K562 (cell line): ENCODE results near the gene SYT7. TPM values are rescaled to one million over a fixed set of nuclear protein-coding genes. Genes with fewer than 3 reads are reported as not detected.

Source experiments
- CBX2 ChIP-seq: fragments of 200-600 bp; sonication (generic); IDR thresholded peaks from one replicate; pipeline ENCODE4 v1.6.1; 2012; ENCODE audit warnings: mild to moderate bottlenecking, low read length, inconsistent platforms; ENCODE audit not compliant: insufficient read depth, poor library complexity, severe bottlenecking
- CEBPZ ChIP-seq: fragments of 150-350 bp; IDR thresholded peaks from 2 replicates; pipeline ENCODE4 v1.6.1; 2014; ENCODE audit warnings: low read depth, mild to moderate bottlenecking, low read length, borderline replicate concordance
- CTCF ChIP-seq, 3 experiments: IDR thresholded peaks in 2 of 3; conservative IDR thresholded peaks in 1 of 3; 2 replicates each; pipeline ENCODE4 v1.5.1; 2011 to 2012; ENCODE audit warnings: low read length in 3 of 3, mild to moderate bottlenecking in 3 of 3, control low read depth in 2 of 3, improper control_type of control experiment in 1 of 3, inconsistent platforms in 1 of 3, low read depth in 1 of 3, mixed read lengths in 1 of 3, moderate library complexity in 1 of 3; ENCODE audit not compliant: insufficient read depth in 2 of 3
- GABPA ChIP-seq: fragments of 200-800 bp; sonication (Bioruptor generic); conservative IDR thresholded peaks from 2 replicates; pipeline ENCODE4 v1.6.1; 2016; ENCODE audit warnings: low read depth, missing genetic modification characterization, missing compliant biosample characterization
- GTF2F1 ChIP-seq: IDR thresholded peaks from 2 replicates; pipeline ENCODE4 v1.6.1; 2011; ENCODE audit warnings: low read depth, low read length, improper control_type of control experiment
- PBX2 ChIP-seq, 2 experiments: IDR thresholded peaks in 1 of 2; conservative IDR thresholded peaks in 1 of 2; 2 replicates each; pipeline ENCODE4 v1.6.1; 2016; ENCODE audit warnings: low read depth in 2 of 2, mild to moderate bottlenecking in 1 of 2, missing compliant biosample characterization in 1 of 2, missing genetic modification characterization in 1 of 2, moderate library complexity in 1 of 2
- PRMT5 ChIP-seq: sonication (generic); formaldehyde crosslinking; IDR thresholded peaks from 2 replicates; pipeline ENCODE4 v1.5.0; 2020; ENCODE audit warnings: missing genetic modification reagents
- PTTG1 ChIP-seq: fragments of 450-650 bp; IDR thresholded peaks from 2 replicates; pipeline ENCODE4 v1.6.1; 2016; ENCODE audit warnings: low read depth, mild to moderate bottlenecking, missing genetic modification characterization, missing compliant biosample characterization
- ZNF511 ChIP-seq: sonication (generic); formaldehyde crosslinking; IDR thresholded peaks from 2 replicates; pipeline ENCODE4 v1.8.0; 2022; ENCODE audit warnings: mild to moderate bottlenecking, missing genetic modification reagents
- ZNF586 ChIP-seq: fragments of 450-650 bp; formaldehyde crosslinking; conservative IDR thresholded peaks from 2 replicates; pipeline ENCODE4 v1.4.0; 2020; ENCODE audit warnings: mild to moderate bottlenecking, moderate library complexity
- ZNF609 ChIP-seq: sonication (generic); formaldehyde crosslinking; IDR thresholded peaks from 2 replicates; pipeline ENCODE4 v1.8.1; 2023; ENCODE audit warnings: missing genetic modification reagents, mild to moderate bottlenecking, borderline replicate concordance
- polyA plus RNA-seq, 8 experiments: library from polyadenylated mRNA; depleted of rRNA in 4 of 8; stranded (reverse) in 5 of 8; unstranded in 3 of 8; fragments of >200 nt; fragmentation: Nextera tagmentation in 2 of 8; fragmentation: Illumina TruSeq in 1 of 8; extraction: Ambion mirVana in 2 of 8; extraction: Trizol in 1 of 8; gene quantifications; 2 replicates each; pipeline versions ENCODE4 v1.2.1 to v1.2.3, GENCODE V29; 2011 to 2014; ENCODE audit warnings: inconsistent platforms in 1 of 8, missing spikeins in 1 of 8
- total RNA-seq, 7 experiments: library from RNA; depleted of rRNA in 6 of 7; stranded (reverse); fragments of >200 nt in 6 of 7; fragmentation: Illumina TruSeq in 2 of 7; extraction: Trizol in 2 of 7; gene quantifications; 2 replicates each; pipeline versions ENCODE4 v1.2.1 to v1.2.3, GENCODE V29; 2011 to 2021; ENCODE audit warnings: low replicate concordance in 1 of 7

The SYT7 gene
- total and polyA plus RNA-seq, 9 of the 15 experiments (the other 6 are each of a cell fraction or from before 2014, with no cell fraction given), result 0.01 to 0.51 (median 0.16) TPM; not detected in 1

GRCh38 chr11:61629082-61629833, 48.4 kb upstream of the SYT7 start (continued):
- no peak for TF ChIP-seq CBX2
- no peak for TF ChIP-seq ZNF609
- no peak for TF ChIP-seq CEBPZ
- no peak for TF ChIP-seq PRMT5 (CRISPR knock-in tag)
- no peak for TF ChIP-seq CTCF (IDR thresholded peaks at IDR 0.05 in 2 of 3, conservative IDR thresholded peaks at IDR 0.05 in 1 of 3; ENCODE audit: insufficient read depth in 2 of 3, low read depth in 1 of 3, low read length in 3 of 3)
- TF ChIP-seq ZNF586, result no peak
- no peak for TF ChIP-seq PTTG1 (tag)
- no peak for TF ChIP-seq ZNF511 (CRISPR knock-in tag)
- TF ChIP-seq GTF2F1, result no peak
- TF ChIP-seq PBX2 (CRISPR knock-in tag; IDR thresholded peaks at IDR 0.05; ENCODE audit: low read depth), result no peak
- no peak for TF ChIP-seq PBX2 (tag; conservative IDR thresholded peaks at IDR 0.05; ENCODE audit: low read depth)
- no peak for TF ChIP-seq GABPA (tag)
